HL-60/S4 (cell line): ENCODE data around the gene OPCML.

Experiments used
- in situ Hi-C: fragments of 300-500 bp; cut with MboI; formaldehyde crosslinking; loops from 2 replicates; pipeline ENCODE4 v1.14.3; 2022; ENCODE audit warnings: low sequenced_read_pairs

The OPCML gene

GRCh38 chr11:133541021-133541719 is 8.9 kb upstream of the OPCML start:
- in situ Hi-C loops = no loop called here

- in situ Hi-C loops = no loop called here
These were observed 3.9 kb upstream of the OPCML start for GRCh38 chr11:133536198-133536597.

GRCh38 chr11:133533205-133533604 is 904 bp upstream of the OPCML start:
- in situ Hi-C loops = no loop called here

- in situ Hi-C loops = no loop called here
These were observed 843 bp downstream of the OPCML start for GRCh38 chr11:133531458-133531857.

- in situ Hi-C loops = no loop called here
These were observed 1.8 kb downstream of the OPCML start for GRCh38 chr11:133530501-133530835.

- in situ Hi-C loops = no loop called here
These were observed 2.3 kb downstream of the OPCML start for GRCh38 chr11:133529807-133530500.

- in situ Hi-C loops = no loop called here
These were observed 5.5 kb downstream of the OPCML start for GRCh38 chr11:133526790-133527189.

- in situ Hi-C loops = no loop called here
These were observed 6.3 kb downstream of the OPCML start for GRCh38 chr11:133525976-133526375.

GRCh38 chr11:133524488-133524887 is 7.8 kb downstream of the OPCML start:
- in situ Hi-C loops = no loop called here

GRCh38 chr11:133522344-133522743 is 10.0 kb downstream of the OPCML start:
- in situ Hi-C loops = no loop called here

- in situ Hi-C loops = no loop called here
These were observed 10.8 kb downstream of the OPCML start for GRCh38 chr11:133521502-133521901.

GRCh38 chr11:133520707-133521106 is 11.6 kb downstream of the OPCML start:
- in situ Hi-C loops = no loop called here

- in situ Hi-C loops = no loop called here
These were observed 12.7 kb downstream of the OPCML start for GRCh38 chr11:133519560-133519959.

- in situ Hi-C loops = no loop called here
These were observed 13.5 kb downstream of the OPCML start for GRCh38 chr11:133518702-133519264.

- in situ Hi-C loops = no loop called here
These were observed 15.5 kb downstream of the OPCML start for GRCh38 chr11:133516845-133517244.

GRCh38 chr11:133515107-133515506 is 17.2 kb downstream of the OPCML start:
- in situ Hi-C loops = no loop called here

- in situ Hi-C loops = no loop called here
These were observed 22.2 kb downstream of the OPCML start for GRCh38 chr11:133509924-133510697.

- in situ Hi-C loops = no loop called here
These were observed 23.8 kb downstream of the OPCML start for GRCh38 chr11:133508468-133508867.

- in situ Hi-C loops = no loop called here
These were observed 25.1 kb downstream of the OPCML start for GRCh38 chr11:133507185-133507584.

GRCh38 chr11:133506551-133507094 is 25.7 kb downstream of the OPCML start:
- in situ Hi-C loops = no loop called here

GRCh38 chr11:133506023-133506422 is 26.3 kb downstream of the OPCML start:
- in situ Hi-C loops = no loop called here
